Vagina (tissue), 2 donors: Measurements from ENCODE around the gene CDKL5.

Experiments used
- CTCF ChIP-seq, 3 experiments: fragments of 450-650 bp in 2 of 3; fragments of 200-600 bp in 1 of 3; sonication (generic) in 1 of 3; IDR thresholded peaks; one replicate each; pipeline ENCODE4 v1.5.1; 2017 to 2019; ENCODE audit warnings: antibody characterized with exemption in 3 of 3, mild to moderate bottlenecking in 2 of 3, moderate library complexity in 2 of 3
- POLR2A ChIP-seq, 2 donors: fragments of 450-650 bp; IDR thresholded peaks; one replicate each; pipeline ENCODE4 v1.6.1; 2017; ENCODE audit warnings: antibody characterized with exemption in 2 of 2, mild to moderate bottlenecking in 2 of 2, moderate library complexity in 2 of 2
- POLR2AphosphoS5 ChIP-seq, 2 donors: sonication (generic); formaldehyde crosslinking; IDR thresholded peaks; one replicate each; pipeline ENCODE4 v1.9.0; 2017; ENCODE audit warnings: antibody characterized with exemption in 2 of 2, mild to moderate bottlenecking in 2 of 2, low read depth in 1 of 2; ENCODE audit not compliant: insufficient read depth in 1 of 2

GRCh38 chrX:18677161-18677869 is 251.9 kb downstream of the CDKL5 start:
- no peak for TF ChIP-seq POLR2A (IDR thresholded peaks at IDR 0.05)
- TF ChIP-seq CTCF (IDR thresholded peaks at IDR 0.05), result no peak
- TF ChIP-seq POLR2AphosphoS5 (IDR thresholded peaks at IDR 0.05; ENCODE audit: insufficient read depth in 1 of 2, low read depth in 1 of 2), result no peak
